MCF 10A (cell line): ENCODE data around the gene SNX24. TPM values are rescaled to one million over a fixed set of nuclear protein-coding genes. Genes with fewer than 3 reads are reported as not detected.

Experiments used
- BruUV-seq: library from RNA; stranded (reverse); fragments of 400-500 nt; replicated peaks from 2 replicates; lab custom pipeline; 2021; lab: Mats Ljungman, UMichigan
- CTCF ChIA-PET: fragments of 300-600 bp; sonication (Branson Sonifier 250); formaldehyde crosslinking; extraction: SDS; loops from one replicate; lab custom pipeline; 2021; ENCODE audit warnings: antibody characterized with exemption, inconsistent platforms; lab: Yijun Ruan, JAX
- POLR2A ChIA-PET: fragments of 300-600, 350-650 bp; sonication (Branson Sonifier 250); formaldehyde crosslinking; extraction: SDS; loops from one replicate; lab custom pipeline; 2020; ENCODE audit warnings: antibody characterized with exemption, inconsistent platforms; lab: Yijun Ruan, JAX
- DNase-seq: peaks from one replicate; pipeline ENCODE4 v3.0.0-alpha.2; 2018; ENCODE audit not compliant: unreplicated experiment
- H3K27ac Mint-ChIP-seq: one replicate; pipeline ENCODE4 v1.8.0; 2022; ENCODE audit warnings: mild to moderate bottlenecking, low read depth, mixed read lengths; ENCODE audit not compliant: unreplicated experiment
- H3K27me3 Mint-ChIP-seq: one replicate; pipeline ENCODE4 v1.8.0; 2022; ENCODE audit warnings: mixed read lengths; ENCODE audit not compliant: insufficient read depth, unreplicated experiment
- H3K36me3 Mint-ChIP-seq: one replicate; pipeline ENCODE4 v1.8.0; 2022; ENCODE audit warnings: mild to moderate bottlenecking, moderate library complexity, mixed read lengths; ENCODE audit not compliant: insufficient read depth, unreplicated experiment
- H3K4me1 Mint-ChIP-seq: one replicate; pipeline ENCODE4 v1.8.0; 2022; ENCODE audit warnings: mixed read lengths; ENCODE audit not compliant: insufficient read depth, unreplicated experiment
- H3K4me3 Mint-ChIP-seq: one replicate; pipeline ENCODE4 v1.8.0; 2022; ENCODE audit warnings: mild to moderate bottlenecking, moderate library complexity, mixed read lengths; ENCODE audit not compliant: unreplicated experiment
- H3K9me3 Mint-ChIP-seq: one replicate; pipeline ENCODE4 v1.8.0; 2022; ENCODE audit warnings: mixed read lengths; ENCODE audit not compliant: unreplicated experiment
- intact Hi-C: fragments of 100-400 bp; cut with micrococcal nuclease; formaldehyde crosslinking; loops from 2 replicates; pipeline ENCODE4 v1.14.1; 2022
- total RNA-seq: library from RNA; stranded (reverse); gene quantifications from 2 replicates; pipeline ENCODE4 v1.2.3, GENCODE V29; 2022
- TF ChIP-seq, protein P1 (sequence below): fragments of 200-600 bp; IDR thresholded peaks from one replicate; pipeline ENCODE4 v1.8.0; 2022; ENCODE audit warnings: antibody characterized with exemption, mild to moderate bottlenecking; ENCODE audit not compliant: unreplicated experiment

SNX24 gene
- total RNA-seq, 1 experiment from 2014 or later: 97.0 TPM

DNA sequence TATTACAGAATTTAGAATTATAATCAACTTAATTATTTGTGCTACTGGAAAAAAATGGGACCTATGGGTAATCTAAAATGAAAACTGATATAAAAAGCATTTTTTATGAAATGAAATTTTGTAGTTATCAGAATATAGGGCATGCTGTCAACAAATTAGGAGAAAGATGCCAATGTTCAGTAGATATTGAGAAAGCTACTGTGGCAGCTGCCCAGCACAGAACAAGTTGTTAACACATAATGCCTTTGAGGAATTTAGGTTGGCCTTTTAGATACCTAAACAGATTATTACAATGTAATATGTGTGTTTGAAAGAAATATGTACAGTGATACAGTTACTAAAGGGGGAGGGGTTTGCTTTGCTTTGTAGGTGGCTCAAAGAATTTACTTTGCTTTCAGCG, 137.0 kb downstream of the SNX24 start:
- H3K36me3 Mint-ChIP-seq: peaks cover 11% of the 10 kb centered on the region
- no peaks in the 10 kb centered on the region for H3K9me3 Mint-ChIP-seq
- DNase-seq: no peak
- H3K4me3 Mint-ChIP-seq: no peak overlapping the region
- TF ChIP-seq, protein P1, sequence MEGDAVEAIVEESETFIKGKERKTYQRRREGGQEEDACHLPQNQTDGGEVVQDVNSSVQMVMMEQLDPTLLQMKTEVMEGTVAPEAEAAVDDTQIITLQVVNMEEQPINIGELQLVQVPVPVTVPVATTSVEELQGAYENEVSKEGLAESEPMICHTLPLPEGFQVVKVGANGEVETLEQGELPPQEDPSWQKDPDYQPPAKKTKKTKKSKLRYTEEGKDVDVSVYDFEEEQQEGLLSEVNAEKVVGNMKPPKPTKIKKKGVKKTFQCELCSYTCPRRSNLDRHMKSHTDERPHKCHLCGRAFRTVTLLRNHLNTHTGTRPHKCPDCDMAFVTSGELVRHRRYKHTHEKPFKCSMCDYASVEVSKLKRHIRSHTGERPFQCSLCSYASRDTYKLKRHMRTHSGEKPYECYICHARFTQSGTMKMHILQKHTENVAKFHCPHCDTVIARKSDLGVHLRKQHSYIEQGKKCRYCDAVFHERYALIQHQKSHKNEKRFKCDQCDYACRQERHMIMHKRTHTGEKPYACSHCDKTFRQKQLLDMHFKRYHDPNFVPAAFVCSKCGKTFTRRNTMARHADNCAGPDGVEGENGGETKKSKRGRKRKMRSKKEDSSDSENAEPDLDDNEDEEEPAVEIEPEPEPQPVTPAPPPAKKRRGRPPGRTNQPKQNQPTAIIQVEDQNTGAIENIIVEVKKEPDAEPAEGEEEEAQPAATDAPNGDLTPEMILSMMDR: no peak
- intact Hi-C loops: no loop called here
- ChIA-PET POLR2A (interaction anchor here (0.7 kb wide), 1 partner anchor 9 kb away, joined by 3 read pairs; no protein-coding TSS in a partner anchor), CTCF (interaction anchor here (0.7 kb wide), 1 partner anchor 337 kb away, joined by 3 read pairs; no protein-coding TSS in a partner anchor)
- no peak overlapping the region for H3K27ac Mint-ChIP-seq
- H3K4me1 Mint-ChIP-seq: no peaks in the 10 kb centered on the region
- BruUV-seq: no TSS peak
- no peaks in the 10 kb centered on the region for H3K27me3 Mint-ChIP-seq

DNA sequence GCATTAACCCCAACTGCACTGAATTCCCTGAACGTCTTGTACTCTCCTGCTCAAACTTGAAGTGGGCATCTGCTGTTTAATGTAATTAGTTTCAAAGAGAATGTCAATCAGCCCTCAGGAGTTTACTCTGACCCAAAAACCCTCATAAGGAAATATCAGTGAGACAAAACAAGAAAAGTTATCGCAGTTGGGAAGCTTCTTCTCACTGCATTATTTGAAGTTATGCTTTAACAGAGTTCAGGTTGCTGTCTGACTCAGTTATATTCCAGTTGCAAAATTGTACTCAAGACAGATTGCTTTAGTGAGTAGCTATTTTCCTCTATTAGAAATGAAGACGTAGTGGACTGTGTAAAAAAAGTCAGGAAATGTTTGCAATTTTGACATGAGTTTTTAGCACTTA, 139.0 kb downstream of the SNX24 start:
- TF ChIP-seq, protein P1: no peak
- Mint-ChIP-seq H3K9me3 (no peaks in the 10 kb centered on the region), H3K4me1 (no peaks in the 10 kb centered on the region), H3K4me3 (no peak overlapping the region), H3K27ac (no peak overlapping the region), H3K36me3 (peaks cover 15% of the 10 kb centered on the region), H3K27me3 (no peaks in the 10 kb centered on the region)
- BruUV-seq: no TSS peak
- CTCF ChIA-PET: interaction anchor here (0.6 to 1.7 kb wide), 5 partner anchors 16 to 358 kb away, joined by 3 to 5 read pairs (median 4); no protein-coding TSS in a partner anchor
- DNase-seq: no peak
- intact Hi-C loops: no loop called here
- POLR2A ChIA-PET: interaction anchor here (0.7 to 1.2 kb wide), 2 partner anchors 10 to 642 kb away, joined by 3 read pairs; no protein-coding TSS in a partner anchor

DNA sequence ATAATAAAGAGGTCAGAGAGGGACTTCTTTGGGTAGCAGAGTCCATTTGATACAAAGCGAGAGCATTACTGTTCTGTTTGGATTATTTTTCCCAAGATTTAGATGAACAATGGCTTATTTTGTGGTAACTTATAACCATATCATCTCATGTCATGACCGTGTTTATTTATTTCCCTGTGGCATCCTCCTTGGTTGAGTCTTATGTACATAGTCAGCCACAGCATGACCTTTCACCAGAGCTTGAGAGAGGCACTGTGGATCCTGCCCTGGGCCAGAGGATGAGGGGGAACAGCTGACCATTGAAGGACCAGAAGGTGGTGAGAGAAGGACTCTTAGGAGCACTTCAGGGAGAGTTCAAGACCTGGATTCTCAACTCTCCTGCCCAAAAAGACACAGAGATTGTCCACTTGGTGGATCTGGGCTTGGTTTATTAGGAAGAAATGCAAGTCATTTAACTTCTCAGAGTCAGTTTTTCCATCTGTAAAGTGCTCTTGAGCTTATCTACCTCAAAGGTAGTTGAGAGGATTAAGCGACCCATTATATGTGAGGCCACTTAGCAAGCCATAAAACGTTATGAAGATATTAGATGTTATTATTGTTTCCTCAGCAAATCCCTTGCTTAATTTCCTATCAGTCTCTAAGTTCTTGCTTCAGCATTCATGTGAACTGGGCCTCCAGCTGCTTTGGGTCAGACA, 139.7 kb downstream of the SNX24 start:
- POLR2A ChIA-PET: interaction anchor here (1.2 kb wide), 1 partner anchor 10 kb away, joined by 3 read pairs; no protein-coding TSS in a partner anchor
- peaks cover 15% of the 10 kb centered on the region for H3K36me3 Mint-ChIP-seq
- intact Hi-C loops: no loop called here

More for the DNA sequence above, 139.7 kb downstream of the SNX24 start:
- TF ChIP-seq, protein P1: no peak
- no TSS peak for BruUV-seq
- Mint-ChIP-seq H3K4me1 (no peaks in the 10 kb centered on the region), H3K27ac (no peak overlapping the region), H3K4me3 (no peak overlapping the region), H3K27me3 (no peaks in the 10 kb centered on the region), H3K9me3 (no peaks in the 10 kb centered on the region)
- CTCF ChIA-PET: interaction anchor here (0.8 kb wide), 1 partner anchor 47 kb away, joined by 3 read pairs; no protein-coding TSS in a partner anchor
- DNase-seq: no peak
